Kidney capillary endothelial cell (primary cell): ENCODE data around the gene CEACAM19.

Experiments used
- DNase-seq: peaks from one replicate; pipeline ENCODE4 v3.0.0-alpha.2; 2018; ENCODE audit warnings: low spot score

CEACAM19 gene

DNA sequence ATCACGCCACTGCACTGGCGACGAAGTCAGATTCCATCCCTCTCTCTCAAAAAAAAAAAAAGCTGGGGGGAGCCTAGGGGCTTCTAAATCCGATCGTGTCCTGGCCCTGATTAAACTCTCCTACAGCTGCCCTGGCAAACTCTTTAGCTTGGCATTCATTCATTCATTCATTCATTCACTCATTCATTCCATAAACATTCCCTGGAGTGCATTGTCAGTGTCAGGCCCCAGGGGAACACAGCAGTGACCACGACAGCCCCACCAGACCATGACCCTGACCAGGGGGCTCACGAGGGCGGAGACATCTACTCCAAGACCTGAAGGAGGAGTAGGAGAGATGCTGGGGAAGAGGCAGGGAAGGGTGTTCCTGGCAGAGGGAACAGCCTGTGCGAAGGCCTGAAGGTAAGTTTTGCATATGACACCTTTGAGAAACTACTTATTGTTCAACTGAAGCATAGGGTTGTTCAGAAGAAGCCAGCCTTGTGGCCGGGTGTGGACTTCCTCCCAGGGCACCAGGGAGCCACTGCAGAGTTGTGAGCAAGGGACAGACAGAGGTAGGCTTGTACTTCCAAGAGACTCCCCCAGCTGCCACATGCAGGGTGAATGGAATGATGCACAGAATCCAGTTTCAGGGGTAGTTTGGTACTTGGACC is 52.1 kb downstream of the CEACAM19 start:
- no peak for DNase-seq

GRCh38 chr19:44723952-44724319 is 52.7 kb downstream of the CEACAM19 start:
- DNase-seq: peak; percentile 79

GRCh38 chr19:44725251-44725650 is 54.0 kb downstream of the CEACAM19 start:
- DNase-seq: no peak

DNA sequence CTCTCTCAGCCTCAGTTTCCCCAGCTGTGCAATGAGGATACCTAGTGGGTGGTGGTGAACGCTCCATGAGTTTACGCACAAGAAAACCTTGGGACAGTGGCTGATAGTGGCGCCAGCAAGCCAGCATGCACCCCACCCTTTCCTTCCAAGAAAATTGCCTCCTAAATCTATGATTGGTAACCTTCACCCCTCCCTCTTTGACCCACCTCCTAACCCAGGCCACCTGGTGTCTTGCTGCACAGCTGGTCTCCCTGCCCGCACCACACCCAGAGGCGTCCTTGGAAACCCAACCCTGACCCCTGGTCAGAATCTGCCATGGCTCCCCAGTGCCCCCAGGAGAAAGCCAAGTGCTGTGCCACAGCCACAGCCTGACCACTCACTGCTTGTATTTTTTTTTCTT is 54.4 kb downstream of the CEACAM19 start:
- DNase-seq: no peak

DNA sequence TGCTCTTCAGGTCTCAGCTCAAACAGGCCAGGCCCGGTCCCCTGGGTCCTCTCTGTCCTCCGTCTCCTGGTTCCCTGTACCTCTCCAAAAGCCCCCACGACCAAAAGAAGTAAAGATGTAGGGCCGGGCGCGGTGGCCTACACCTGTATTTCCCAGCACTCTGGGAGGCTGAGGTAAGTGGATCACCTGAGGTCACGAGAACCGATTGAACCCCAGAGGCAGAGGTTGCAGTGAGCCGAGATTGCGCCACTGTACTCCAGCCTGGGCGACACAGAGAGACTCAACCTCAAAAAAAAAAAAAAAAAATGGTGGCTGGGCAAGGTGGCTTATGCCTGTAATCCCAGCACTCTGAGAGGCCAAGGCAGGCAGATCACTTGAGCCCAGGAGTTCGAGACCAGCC is 55.2 kb downstream of the CEACAM19 start:
- DNase-seq: no peak

GRCh38 chr19:44728178-44728577 is 56.9 kb downstream of the CEACAM19 start:
- no peak for DNase-seq

GRCh38 chr19:44729516-44730033 is 58.3 kb downstream of the CEACAM19 start:
- DNase-seq: no peak

DNA sequence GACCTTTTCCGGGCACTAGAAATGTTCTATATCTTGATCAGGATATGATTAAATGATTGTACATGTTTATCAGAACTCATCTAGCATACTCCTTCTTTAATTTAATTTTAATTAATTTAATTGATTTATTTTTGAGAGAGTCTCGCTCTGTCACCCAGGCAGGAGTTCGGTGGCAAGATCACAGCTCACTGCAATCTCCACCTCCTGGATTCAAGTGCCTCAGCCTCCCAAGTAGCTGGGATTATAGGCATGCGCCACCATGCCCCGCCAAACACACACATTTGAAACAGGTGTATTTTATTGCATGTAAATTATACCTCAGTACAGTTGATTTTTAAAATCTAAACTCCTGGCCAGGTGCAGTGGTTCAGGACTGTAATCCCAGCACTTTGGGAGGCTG is 59.8 kb downstream of the CEACAM19 start:
- no peak for DNase-seq

- no peak for DNase-seq
Observed at GRCh38 chr19:44731622-44732021, 60.3 kb downstream of the CEACAM19 start.

GRCh38 chr19:44732235-44733014 is 61.1 kb downstream of the CEACAM19 start:
- no peak for DNase-seq
